ENCODE data around the gene RBP7.
A peak's percentile ranks its signal among the peaks of the same experiment; 100 is the strongest.

Gene RBP7

DNA sequence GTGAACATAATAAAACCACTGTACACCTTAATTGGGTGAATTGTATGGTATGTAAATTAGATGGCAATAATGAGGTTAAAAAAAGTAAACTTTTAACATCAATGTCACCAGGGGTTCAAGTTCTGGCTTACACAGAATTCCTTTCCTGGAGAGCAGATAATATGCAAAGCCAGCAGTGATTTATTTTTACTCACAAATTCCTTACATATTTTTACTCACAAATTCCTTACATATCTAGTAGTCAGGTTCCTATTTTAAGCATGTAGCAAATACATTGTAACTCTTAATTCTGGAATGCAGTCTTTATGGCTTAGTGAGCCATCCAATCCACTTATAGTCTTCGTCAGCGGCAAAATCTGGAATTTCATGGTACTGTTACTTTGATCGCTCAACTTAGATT, 34.4 kb downstream of the RBP7 start:
- peak; percentile 39 for DNase-seq (ENCODE audit: low spot score)

DNA sequence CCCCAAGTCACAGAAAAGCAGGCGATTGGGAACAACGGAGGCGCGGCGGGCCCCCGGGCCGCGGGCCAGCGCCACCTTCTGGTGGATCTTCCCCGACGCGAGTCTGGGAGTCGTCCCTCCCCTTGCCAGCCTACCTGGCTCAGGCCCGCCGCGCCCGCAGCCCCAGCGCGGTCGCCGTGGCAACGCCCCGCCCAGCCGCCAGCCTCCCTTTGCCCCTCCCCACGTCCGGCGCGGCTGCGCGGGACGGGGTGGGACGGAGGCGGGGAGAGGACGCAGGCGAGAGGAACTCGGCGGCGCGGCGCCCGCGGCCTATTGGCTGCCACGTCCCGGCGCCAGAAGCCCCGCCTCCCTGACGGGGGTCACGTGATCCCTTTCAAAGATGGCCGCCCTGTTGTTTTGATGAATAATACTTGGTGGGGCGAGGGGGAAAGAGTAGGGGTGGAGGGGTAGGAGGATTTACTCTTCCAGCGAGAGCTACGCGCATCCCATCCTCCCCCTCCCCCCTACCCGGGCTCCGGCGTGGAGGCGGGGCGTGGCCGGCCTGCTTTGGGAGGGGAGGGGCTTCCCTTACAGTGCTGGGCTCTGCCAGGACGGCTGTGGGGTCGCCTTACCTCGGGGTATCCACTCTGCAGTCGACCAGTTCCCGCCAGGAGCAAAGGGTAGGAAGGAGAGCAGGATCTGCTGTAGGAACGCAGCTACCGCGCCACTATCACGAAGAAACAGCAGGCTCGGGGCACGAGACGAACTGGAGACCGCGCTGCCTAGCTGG, 35.7 kb downstream of the RBP7 start, which contains the start of gene UBE4B:
Gene UBE4B (plus strand): TSS at position 369 of the 769 bp plus-strand sequence. CDS start 713 bp downstream, outside the sequence.
- peak; percentile 99 for DNase-seq (ENCODE audit: low spot score)

DNA sequence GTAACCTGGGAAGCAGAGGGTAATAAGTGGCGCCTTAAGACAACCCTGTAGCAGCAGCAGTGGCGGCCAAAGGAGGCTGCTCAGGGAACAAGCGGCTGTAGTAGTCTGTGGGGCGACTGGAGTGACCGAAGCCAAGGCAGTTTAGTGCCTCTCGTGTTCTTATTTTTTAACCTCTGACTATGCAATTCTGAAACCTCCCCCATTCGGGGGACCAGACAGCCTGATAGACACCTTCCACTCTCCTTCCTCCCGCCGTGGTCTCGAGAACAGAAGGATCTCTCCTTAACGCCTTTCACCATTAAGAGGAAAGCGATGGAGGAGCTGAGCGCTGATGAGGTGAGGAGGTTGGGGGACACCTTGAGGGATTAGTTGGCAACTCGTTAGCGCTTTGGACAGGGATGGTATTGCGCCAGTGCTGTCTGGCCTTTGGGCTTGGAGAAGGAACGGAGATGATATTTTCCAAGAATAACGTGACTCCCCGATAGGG, 36.4 kb downstream of the RBP7 start:
- DNase-seq (ENCODE audit: low spot score) = no peak

DNA sequence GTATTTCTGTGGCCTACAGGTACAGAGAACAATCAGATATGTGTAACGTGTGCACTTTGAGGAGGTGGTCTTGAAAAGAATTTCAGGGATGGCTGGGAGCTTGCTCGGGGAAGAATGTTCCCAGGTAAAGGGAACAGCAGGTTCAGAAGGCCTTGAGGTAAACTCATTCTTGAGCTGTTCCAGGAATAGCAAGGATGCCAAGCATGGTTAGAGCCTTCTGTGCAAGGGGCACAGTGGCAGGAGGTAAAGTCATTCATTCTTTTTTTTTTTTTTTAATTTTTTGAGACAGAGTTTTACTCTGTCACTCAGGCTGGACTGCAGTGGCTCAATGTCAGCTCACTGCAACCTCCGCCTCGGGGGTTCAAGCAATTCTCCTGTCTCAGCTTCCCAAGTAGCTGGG, 45.7 kb downstream of the RBP7 start:
- DNase-seq (ENCODE audit: low spot score) = no peak

DNA sequence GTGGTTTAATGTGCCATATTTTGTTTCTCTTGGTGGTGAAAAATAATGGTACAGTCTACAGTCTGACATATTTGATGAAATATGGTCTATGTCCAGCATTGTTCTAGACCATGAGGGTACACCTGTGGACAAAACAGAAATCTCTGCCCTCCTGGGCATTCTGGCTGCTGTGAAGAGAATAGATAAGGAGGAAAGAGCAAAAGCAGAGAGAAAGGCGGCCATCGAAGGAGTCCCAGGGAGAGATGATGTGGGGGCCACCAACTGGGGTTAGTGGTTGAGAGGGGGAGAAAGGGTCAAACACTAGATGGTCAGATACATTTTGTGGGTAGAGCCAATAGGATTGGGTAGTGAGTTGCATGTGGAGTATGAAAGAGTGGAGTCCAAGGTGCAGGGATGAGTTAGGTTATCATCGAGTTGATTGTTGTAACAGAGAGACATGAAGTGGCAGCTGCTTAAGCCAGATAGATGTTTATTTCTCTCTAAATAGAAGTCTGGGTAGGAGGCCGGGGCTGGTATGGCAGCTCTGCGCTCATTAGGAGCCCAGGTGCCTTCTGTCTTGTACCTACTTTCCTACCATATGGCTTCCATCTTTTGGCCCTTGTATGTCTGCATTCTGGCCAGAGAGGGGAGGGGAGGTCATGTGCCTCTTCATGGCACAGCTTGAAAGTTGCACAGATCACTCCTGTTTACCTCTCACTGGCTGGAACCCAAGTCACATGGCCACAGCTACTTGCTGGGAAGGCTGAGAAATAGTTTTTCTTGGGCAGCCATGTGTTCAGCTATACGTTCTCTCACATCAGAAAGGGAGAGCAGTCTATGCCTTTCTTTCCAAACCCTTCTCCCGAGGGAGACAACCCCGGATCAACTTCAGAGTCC, 48.7 kb downstream of the RBP7 start:
- DNase-seq (ENCODE audit: low spot score) = no peak

DNA sequence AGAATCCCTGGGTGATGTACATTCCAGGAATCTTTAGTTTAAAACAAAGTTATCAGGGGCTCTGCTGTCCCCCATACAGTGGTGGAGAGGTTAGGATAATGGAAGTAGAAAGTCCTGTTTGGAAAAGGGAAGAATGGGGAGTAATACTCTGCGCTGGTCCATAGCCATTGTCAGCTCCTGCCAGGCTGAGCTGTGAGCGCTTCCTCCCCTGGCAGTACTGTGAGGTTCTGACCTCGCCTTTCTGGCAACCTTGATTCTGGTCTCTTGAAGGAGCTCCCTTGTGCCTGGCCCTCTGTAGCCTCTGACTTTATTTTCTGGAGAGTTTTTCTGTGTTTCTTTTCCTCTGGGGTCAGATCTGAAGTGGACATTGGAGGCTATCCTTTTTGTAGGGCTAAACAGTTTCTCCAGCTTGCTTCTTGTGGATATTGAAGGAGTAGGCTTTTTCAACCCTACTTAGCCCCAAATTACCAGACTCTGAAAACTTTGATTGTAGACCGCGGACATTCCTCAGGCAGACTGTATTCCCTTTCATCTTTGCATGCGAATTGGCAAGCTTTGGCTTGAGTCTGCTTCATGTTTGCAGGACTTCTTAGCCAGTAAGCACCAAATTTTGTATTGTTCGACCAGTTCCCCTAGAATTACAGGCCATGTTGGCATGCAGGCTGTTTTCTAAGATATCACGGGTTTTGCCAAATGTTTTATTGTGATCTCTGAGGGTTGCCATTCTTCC, 49.5 kb downstream of the RBP7 start:
- DNase-seq (ENCODE audit: low spot score) = no peak

DNA sequence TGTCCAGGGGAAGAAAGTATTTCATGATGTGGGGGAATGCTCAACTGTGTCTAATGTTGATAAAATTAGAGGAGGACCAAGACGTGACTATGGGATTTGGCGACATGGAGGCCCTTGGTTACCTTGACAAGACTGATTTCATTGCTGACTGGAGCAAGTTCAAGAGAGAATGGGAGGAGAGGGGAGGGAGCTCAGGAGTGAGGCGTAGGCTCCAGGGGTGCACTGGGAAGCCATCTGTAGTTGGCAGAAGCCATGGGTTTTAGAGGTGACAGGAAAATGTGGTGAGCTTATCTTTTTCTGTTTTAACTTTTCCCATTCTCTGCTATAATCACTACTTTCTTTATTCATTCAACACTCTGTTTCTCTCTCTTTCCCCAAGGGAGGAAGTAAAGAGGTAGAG, 51.6 kb downstream of the RBP7 start:
- DNase-seq (ENCODE audit: low spot score) = no peak

DNA sequence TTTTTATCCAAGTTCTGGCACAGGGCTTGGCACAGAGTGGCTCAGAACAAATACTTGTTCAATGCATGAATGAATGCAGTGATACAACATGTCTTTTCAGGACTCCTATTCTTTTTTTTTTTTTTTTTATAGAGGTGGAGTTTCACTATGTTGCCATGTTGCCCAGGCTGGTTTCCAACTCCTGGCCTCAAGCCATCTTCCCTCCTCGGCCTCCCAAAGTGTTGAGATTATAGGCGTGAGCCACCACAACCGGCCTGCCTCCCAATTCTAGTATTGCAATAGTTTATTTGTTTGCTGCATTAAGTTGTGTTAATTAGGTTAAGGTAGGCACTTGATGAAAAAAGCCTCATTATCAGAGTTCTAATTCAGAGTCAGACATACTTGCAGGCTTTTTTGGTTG, 53.6 kb downstream of the RBP7 start:
- DNase-seq (ENCODE audit: low spot score) = no peak

DNA sequence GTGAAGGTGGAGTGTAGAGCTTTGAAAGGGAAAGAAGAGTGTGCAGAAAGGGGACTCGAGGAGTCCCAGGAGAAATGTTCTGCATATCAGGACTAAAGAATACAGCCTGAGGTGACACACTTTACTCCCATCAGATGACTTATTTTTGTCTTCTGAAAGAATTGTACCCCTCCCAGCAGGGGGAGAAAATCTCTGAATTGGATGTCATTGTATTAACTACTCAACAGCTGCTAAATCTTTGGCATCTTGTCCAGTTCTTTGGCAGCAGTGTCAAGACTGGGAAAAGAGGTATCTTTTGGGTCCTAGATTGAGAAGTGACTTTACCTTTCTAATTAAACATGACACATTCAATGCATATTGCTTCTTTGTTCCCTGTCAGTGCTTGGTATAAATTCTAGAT, 54.6 kb downstream of the RBP7 start:
- no peak for DNase-seq (ENCODE audit: low spot score)

DNA sequence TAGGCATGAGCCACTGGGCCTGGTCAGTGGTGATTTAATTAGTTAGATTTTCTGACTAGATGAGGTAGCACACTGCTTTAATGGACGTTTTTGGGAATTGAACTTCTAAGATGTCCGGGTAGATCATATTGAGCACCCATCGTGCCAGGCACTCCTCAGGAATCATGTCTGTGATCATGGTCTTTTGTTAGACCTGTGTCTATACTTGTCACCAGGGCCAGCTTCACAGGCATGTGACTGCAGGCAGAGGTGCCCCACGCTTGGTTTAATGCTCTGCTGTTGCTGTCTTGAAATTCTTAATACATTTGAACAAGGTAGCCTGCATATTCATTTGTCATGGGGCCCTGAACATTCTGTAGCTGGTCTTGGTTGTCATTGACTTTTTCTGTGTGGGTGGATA, 55.3 kb downstream of the RBP7 start:
- DNase-seq (ENCODE audit: low spot score) = no peak

DNA sequence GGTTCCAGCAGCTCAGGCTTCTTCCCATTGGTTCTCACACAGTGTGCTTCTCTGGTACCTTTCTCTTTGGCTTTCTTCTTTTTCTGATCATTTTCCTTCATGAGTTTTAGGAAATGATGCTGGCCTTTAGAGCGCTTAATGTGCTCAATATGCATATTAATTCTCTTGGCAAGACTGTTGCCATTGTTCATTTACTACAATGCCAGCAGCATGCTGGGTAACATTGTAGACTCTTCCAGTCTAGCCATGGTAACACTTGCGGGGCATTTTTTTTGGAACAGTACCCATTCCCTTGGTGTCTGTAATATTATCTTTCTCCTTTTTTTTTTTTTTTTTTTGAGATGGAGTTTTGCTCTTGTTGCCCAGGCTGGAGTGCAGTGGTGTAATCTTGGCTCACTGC, 57.4 kb downstream of the RBP7 start:
- DNase-seq (ENCODE audit: low spot score) = no peak

DNA sequence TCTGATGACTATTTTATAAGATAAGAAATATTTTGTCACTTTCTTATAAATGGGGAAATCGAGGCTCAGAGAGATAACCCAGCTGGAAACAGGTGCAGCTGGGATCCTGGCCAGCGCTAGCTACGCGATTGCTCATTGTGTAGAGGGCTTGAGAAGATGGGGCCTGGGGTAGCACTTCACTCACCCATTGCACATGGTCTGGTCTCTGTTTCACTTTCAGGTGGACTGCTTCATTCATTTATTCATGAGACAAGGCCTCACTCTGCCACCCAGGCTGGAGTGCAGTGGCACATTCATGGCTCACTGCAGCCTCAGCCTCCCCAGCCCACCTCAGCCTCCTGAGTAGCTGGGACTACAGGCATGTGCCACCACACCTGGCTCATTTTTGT, 59.6 kb downstream of the RBP7 start:
- DNase-seq (ENCODE audit: low spot score) = no peak

DNA sequence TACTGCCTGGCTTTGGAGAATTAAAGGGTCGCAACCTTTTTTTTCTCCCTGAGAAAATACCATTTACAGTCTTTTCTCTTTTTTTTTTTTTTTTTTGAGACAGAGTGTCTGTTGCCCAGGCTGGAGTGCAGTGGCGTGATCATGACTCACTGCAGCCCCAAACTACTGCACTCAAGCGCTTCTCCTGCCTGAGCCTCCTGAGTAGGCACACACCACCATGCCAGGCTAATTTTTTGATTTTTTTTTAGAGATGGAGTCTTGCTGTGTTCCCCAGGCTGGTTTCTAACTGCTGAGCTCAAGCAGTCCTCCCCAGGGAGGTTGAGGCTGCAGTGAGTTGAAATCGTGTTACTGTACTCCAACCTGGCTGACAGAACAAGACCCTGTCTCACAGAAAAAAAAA, 60.3 kb downstream of the RBP7 start:
- DNase-seq (ENCODE audit: low spot score) = no peak

DNA sequence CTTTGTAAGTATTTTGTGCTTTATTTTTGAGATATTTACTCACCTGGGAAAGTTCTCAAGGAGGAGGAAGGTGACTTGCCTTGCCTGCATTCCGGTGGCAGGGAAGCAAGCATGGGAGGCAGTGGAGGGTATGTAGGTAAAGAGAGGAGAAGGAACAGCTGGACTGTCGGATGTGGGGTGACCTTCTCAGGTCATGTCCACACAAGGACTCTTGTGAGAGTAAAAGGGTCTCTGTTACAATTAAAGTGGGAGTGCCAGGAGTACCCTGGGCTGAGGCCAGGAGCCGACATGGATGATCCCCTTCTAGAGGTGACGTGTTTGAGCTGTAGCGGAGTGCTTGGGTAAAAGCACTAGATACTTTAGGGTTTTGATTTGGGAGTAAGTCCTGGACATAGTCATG, 60.8 kb downstream of the RBP7 start:
- DNase-seq (ENCODE audit: low spot score) = no peak

DNA sequence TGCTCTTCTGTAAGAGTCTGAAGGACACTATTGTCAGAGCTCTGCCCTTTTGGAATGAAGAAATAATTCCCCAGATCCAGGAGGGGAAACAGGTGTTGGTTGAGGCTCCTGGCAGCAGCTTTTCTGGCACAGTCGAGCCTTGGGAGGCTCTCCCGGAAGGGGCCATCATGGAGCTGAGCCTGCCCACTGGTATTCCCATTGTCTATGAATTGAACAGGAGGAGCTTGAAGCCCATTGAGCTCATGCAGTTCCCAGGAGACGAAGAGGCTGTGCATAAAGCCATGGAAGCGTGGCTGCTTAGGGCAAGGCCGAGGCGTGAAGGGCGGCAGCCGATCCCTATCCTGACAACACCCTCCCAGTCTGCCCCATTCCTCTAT, 62.3 kb downstream of the RBP7 start:
- DNase-seq (ENCODE audit: low spot score) = no peak

DNA sequence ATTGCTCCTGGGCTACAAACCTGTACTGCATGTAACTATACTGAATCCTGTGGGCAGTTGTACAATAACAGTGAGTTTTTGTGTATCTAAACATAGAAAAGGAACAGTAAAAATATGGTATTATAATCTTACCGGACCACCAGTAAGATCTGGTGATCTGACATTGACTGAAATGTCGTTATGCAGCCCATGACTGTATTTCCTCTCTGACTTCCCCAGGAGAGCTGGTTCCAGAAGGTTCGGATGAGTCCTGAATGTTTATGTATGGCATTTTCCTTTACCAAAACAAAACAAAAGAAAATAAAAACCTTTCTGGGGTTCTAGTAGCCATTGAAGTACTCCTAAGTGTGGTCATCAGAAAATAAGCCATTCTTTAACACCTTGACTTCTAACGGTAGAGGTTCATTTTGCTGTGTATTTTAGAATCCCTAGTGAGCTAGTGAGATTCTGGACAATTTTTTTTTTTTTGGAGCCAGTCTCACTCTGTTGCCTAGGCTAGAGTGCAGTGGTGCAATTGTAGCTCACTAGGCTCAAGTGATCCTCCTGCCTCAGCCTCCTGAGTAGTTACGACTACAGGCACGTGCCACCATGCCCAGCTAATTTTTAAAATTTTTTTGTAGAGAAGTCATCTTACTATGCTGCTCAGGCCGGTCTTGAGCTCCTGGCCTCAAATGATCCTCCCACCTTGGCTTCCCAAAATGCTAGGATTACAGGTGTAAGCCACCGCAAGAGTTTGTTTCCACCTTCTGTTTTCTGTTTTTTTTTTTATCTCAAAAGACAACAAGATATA, 63.5 kb downstream of the RBP7 start:
- DNase-seq (ENCODE audit: low spot score) = no peak

DNA sequence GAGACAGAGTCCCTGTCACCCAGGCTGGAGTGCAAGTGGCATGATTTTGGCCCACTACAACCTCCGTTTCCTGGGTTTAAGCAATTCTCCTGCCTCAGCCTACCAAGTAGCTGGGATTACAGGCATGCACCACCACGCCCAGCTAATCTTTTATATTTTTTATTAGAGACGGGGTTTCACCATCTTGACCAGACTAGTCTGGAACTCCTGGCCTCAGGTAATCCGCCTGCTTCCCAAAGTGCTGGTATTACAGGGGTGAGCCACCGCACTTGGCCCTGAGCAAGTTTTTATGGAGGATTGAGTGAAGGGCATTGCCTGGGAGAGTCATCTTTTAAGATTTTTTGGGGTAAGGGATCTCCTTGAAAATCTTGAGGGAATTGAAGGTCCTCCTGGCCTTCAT, 64.2 kb downstream of the RBP7 start:
- no peak for DNase-seq (ENCODE audit: low spot score)

DNA sequence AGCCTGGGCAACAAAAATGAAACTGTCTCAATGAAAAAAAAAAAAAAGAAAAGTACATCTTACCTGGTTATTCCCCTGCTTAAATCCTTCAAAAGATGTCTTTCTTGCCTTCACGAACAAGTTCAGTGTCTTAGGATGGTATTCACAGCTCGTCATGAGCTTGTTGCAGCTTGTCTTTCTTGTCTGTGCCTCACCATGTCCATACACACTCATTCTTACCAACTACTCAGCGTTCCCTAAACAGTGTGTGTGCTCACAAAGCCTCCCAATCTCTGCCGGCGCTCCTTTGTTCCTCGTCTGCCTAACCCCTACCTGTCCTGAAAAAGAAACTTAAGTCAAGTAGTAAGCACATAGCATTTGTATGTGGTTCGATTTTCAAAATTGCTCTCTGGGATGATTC, 66.8 kb downstream of the RBP7 start:
- DNase-seq (ENCODE audit: low spot score) = no peak

DNA sequence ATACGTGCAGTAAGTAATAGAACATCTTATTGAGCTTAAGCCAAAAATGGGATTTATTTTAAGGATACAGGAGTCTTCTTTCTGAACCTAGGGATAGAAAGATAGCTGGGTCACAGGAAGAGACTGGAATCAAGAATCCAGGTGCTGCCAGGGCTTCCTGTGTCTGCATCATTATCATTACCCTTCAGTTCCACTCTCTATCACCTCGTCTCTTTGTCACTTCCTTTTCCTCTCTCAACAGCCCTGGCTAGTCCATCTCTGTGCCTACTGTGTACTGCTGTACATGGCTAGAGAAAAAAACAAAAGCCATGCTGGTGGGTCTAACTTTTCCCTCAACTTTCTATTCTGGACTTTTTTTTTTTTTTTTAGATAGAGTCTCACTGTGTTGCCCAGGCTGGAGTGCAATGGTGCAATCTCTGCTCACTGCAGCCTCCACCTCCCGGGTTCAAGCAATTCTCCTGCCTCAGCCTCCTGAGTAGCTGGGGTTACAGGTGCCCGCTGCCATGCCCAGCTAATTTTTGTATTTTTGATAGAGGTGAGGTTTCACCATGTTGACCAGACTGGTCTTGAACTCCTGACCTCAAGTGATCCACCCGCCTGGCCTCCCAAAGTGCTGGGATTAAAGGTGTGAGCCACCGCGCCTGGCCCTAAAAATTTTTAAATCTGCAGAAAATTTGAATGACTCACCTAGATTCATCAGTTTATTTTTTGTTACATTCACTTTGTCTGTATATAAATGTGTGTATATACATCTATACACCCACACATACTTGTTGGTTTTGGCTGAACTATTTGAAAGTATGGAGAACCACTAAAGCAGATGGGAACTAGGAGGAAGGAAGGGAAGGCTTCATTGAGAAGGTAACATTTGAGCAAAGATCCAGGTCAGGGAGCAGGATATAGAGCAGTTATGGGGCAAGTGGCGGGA, 67.7 kb downstream of the RBP7 start:
- no peak for DNase-seq (ENCODE audit: low spot score)

DNA sequence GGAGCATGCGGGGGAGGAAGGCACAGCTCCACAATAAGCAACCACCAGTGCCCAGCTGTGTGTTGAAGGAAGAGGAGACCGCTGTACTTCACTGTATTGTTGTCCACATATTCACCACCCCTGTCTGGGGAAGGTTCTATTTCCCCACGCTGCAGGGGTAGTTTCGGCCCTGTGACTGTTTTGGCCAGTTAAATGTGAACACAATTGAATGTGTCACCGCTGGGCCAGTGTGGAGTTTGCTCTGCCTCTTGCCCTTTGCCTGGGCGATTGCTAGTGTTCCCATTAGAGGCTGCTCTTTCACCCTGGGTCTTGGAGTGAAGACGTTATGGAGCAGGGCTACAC, 68.3 kb downstream of the RBP7 start:
- no peak for DNase-seq (ENCODE audit: low spot score)
